ENCODE measurements around the gene VIL1. TPM values are rescaled to one million over a fixed set of nuclear protein-coding genes. Genes with fewer than 3 reads are reported as not detected.
A peak's percentile ranks its signal among the peaks of the same experiment; 100 is the strongest.

VIL1 gene
- total and polyA plus RNA-seq, 2 of the 13 experiments (the other 11 are each of a cell fraction or from before 2014, with no cell fraction given): 287 to 301 TPM

DNA sequence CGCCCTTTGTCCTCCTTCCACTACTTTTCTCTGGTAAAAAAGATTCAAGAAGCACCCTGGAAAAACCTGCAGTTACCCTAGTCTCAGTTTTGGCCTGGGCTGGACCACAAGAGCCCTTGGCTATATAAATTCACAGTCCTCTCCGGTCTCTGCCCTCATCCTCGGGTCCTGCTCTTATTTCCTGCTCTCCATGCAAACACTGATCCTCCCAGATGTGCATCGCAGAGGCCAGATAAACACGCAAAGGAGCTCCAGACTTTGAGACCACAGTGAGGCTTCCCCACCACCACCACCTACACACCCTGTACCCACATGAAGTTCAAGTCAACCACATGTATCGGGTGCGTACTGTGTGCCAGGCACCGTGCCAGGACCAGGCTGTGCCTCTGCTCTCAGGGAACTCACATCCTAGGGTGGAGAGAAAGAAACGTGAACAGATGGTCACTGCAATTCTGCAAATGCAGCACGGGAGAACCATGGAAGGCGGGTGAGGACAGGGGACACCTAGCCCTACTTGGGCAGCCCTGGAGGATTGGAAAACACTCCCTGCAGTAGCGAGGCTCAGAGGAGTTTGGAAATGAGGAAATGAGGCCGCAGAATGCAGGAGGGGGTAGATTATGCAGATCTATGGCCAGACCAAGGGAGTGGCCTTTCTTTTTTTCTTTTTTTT, 11.8 kb upstream of the VIL1 start (continued):
- TF ChIP-seq NAIF1 (CRISPR knock-in tag; IDR thresholded peaks at IDR 0.05; ENCODE audit: borderline replicate concordance) (no peak), SP2 (CRISPR knock-in tag; IDR thresholded peaks at IDR 0.05) (no peak; the same call in 1 of the 2 replicates), NFE2L2 (IDR thresholded peaks at IDR 0.05; ENCODE audit: low read length) (no peak), ZNF598 (CRISPR knock-in tag; IDR thresholded peaks at IDR 0.05; ENCODE audit: borderline replicate concordance) (0 out of 2 replicates have a peak, but pooled peaks have one; percentile 86), SSRP1 (CRISPR knock-in tag; IDR thresholded peaks at IDR 0.05) (peak; percentile 31; the same call in 1 of the 2 replicates), HNRNPK (IDR thresholded peaks at IDR 0.05; ENCODE audit: low read depth, low read length, poor library complexity, severe bottlenecking) (no peak), MXI1 (IDR thresholded peaks at IDR 0.05; ENCODE audit: borderline replicate concordance, low read depth, low read length) (no peak), NFYB (CRISPR knock-in tag; IDR thresholded peaks at IDR 0.05) (no peak), EEA1 (CRISPR knock-in tag; IDR thresholded peaks at IDR 0.05; ENCODE audit: borderline replicate concordance) (no peak), ZNF34 (CRISPR knock-in tag; IDR thresholded peaks at IDR 0.05; ENCODE audit: borderline replicate concordance) (no peak), HIVEP1 (CRISPR knock-in tag; IDR thresholded peaks at IDR 0.05) (no peak), ZNF546 (CRISPR knock-in tag; conservative IDR thresholded peaks at IDR 0.05) (no peak), ZNF501 (CRISPR knock-in tag; IDR thresholded peaks at IDR 0.05) (peak; percentile 78)
- TF ChIP-seq, protein P1, sequence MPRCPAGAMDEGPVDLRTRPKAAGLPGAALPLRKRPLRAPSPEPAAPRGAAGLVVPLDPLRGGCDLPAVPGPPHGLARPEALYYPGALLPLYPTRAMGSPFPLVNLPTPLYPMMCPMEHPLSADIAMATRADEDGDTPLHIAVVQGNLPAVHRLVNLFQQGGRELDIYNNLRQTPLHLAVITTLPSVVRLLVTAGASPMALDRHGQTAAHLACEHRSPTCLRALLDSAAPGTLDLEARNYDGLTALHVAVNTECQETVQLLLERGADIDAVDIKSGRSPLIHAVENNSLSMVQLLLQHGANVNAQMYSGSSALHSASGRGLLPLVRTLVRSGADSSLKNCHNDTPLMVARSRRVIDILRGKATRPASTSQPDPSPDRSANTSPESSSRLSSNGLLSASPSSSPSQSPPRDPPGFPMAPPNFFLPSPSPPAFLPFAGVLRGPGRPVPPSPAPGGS (CRISPR knock-in tag; IDR thresholded peaks at IDR 0.05): 0 out of 2 replicates have a peak, but pooled peaks have one; percentile 45
- TF ChIP-seq, protein P2, sequence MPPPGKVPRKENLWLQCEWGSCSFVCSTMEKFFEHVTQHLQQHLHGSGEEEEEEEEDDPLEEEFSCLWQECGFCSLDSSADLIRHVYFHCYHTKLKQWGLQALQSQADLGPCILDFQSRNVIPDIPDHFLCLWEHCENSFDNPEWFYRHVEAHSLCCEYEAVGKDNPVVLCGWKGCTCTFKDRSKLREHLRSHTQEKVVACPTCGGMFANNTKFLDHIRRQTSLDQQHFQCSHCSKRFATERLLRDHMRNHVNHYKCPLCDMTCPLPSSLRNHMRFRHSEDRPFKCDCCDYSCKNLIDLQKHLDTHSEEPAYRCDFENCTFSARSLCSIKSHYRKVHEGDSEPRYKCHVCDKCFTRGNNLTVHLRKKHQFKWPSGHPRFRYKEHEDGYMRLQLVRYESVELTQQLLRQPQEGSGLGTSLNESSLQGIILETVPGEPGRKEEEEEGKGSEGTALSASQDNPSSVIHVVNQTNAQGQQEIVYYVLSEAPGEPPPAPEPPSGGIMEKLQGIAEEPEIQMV (CRISPR knock-in tag; IDR thresholded peaks at IDR 0.05; ENCODE audit: low read depth): peak; percentile 84
- TF ChIP-seq, protein P3, sequence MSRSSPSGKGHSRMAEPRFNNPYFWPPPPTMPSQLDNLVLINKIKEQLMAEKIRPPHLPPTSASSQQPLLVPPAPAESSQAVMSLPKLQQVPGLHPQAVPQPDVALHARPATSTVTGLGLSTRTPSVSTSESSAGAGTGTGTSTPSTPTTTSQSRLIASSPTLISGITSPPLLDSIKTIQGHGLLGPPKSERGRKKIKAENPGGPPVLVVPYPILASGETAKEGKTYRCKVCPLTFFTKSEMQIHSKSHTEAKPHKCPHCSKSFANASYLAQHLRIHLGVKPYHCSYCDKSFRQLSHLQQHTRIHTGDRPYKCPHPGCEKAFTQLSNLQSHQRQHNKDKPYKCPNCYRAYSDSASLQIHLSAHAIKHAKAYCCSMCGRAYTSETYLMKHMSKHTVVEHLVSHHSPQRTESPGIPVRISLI (CRISPR knock-in tag; IDR thresholded peaks at IDR 0.05; ENCODE audit: borderline replicate concordance): peak; percentile 33; the same call in 1 of the 2 replicates
- TF ChIP-seq, protein P4, sequence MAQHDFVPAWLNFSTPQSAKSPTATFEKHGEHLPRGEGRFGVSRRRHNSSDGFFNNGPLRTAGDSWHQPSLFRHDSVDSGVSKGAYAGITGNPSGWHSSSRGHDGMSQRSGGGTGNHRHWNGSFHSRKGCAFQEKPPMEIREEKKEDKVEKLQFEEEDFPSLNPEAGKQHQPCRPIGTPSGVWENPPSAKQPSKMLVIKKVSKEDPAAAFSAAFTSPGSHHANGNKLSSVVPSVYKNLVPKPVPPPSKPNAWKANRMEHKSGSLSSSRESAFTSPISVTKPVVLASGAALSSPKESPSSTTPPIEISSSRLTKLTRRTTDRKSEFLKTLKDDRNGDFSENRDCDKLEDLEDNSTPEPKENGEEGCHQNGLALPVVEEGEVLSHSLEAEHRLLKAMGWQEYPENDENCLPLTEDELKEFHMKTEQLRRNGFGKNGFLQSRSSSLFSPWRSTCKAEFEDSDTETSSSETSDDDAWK (CRISPR knock-in tag; IDR thresholded peaks at IDR 0.05): no peak
- TF ChIP-seq, protein P5, sequence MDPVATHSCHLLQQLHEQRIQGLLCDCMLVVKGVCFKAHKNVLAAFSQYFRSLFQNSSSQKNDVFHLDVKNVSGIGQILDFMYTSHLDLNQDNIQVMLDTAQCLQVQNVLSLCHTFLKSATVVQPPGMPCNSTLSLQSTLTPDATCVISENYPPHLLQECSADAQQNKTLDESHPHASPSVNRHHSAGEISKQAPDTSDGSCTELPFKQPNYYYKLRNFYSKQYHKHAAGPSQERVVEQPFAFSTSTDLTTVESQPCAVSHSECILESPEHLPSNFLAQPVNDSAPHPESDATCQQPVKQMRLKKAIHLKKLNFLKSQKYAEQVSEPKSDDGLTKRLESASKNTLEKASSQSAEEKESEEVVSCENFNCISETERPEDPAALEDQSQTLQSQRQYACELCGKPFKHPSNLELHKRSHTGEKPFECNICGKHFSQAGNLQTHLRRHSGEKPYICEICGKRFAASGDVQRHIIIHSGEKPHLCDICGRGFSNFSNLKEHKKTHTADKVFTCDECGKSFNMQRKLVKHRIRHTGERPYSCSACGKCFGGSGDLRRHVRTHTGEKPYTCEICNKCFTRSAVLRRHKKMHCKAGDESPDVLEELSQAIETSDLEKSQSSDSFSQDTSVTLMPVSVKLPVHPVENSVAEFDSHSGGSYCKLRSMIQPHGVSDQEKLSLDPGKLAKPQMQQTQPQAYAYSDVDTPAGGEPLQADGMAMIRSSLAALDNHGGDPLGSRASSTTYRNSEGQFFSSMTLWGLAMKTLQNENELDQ (CRISPR knock-in tag; IDR thresholded peaks at IDR 0.05; ENCODE audit: borderline replicate concordance): peak; percentile 74; the same call in 1 of the 2 replicates
- TF ChIP-seq, protein P6, sequence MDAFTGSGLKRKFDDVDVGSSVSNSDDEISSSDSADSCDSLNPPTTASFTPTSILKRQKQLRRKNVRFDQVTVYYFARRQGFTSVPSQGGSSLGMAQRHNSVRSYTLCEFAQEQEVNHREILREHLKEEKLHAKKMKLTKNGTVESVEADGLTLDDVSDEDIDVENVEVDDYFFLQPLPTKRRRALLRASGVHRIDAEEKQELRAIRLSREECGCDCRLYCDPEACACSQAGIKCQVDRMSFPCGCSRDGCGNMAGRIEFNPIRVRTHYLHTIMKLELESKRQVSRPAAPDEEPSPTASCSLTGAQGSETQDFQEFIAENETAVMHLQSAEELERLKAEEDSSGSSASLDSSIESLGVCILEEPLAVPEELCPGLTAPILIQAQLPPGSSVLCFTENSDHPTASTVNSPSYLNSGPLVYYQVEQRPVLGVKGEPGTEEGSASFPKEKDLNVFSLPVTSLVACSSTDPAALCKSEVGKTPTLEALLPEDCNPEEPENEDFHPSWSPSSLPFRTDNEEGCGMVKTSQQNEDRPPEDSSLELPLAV (CRISPR knock-in tag; conservative IDR thresholded peaks at IDR 0.05; ENCODE audit: low read depth): no peak

Measured in HepG2 (cell line).